HCT116 (cell line): ENCODE results near the gene ACOT7.

Experiments
- ATF3 ChIP-seq: IDR thresholded peaks from 2 replicates; pipeline ENCODE4 v1.6.1; 2012
- CEBPB ChIP-seq: IDR thresholded peaks from 2 replicates; pipeline ENCODE4 v1.6.1; 2012; ENCODE audit warnings: low read depth
- CTCF ChIP-seq, 3 experiments: fragments of 200-600 bp in 1 of 3; sonication (generic) in 1 of 3; IDR thresholded peaks in 2 of 3; conservative IDR thresholded peaks in 1 of 3; 2 replicates each; pipeline ENCODE4 v1.5.1; 2012 to 2017; ENCODE audit warnings: low read depth in 2 of 3, low read length in 2 of 3, antibody characterized with exemption in 1 of 3, borderline replicate concordance in 1 of 3, control low read depth in 1 of 3, mild to moderate bottlenecking in 1 of 3, mixed read lengths in 1 of 3, mixed run types in 1 of 3, moderate library complexity in 1 of 3; ENCODE audit not compliant: insufficient read depth in 1 of 3
- EZH2 ChIP-seq: fragments of 200-600 bp; sonication (generic); IDR thresholded peaks from 2 replicates; pipeline ENCODE4 v1.6.1; 2017; ENCODE audit warnings: antibody characterized with exemption, mixed run types
- EZH2phosphoT487 ChIP-seq: fragments of 200-600 bp; IDR thresholded peaks from 2 replicates; pipeline ENCODE4 v1.6.1; 2018; ENCODE audit warnings: antibody characterized with exemption, borderline replicate concordance
- MAX ChIP-seq: IDR thresholded peaks from 2 replicates; pipeline ENCODE4 v1.6.1; 2012
- POLR2A ChIP-seq: IDR thresholded peaks from 2 replicates; pipeline ENCODE4 v1.7.0; 2011; ENCODE audit warnings: borderline replicate concordance; ENCODE audit not compliant: insufficient read depth, insufficient read length; ENCODE audit errors: extremely low read depth
- POLR2AphosphoS5 ChIP-seq: IDR thresholded peaks from 2 replicates; pipeline ENCODE4 v1.6.1; 2011; ENCODE audit warnings: mild to moderate bottlenecking, low read depth, low read length, moderate library complexity
- RAD21 ChIP-seq: IDR thresholded peaks from 2 replicates; pipeline ENCODE4 v1.6.1; 2012; ENCODE audit warnings: low read depth, mild to moderate bottlenecking
- REST ChIP-seq: IDR thresholded peaks from 2 replicates; pipeline ENCODE4 v1.6.1; 2012; ENCODE audit warnings: low read depth
- SIN3A ChIP-seq: IDR thresholded peaks from 2 replicates; pipeline ENCODE4 v1.6.1; 2012; ENCODE audit warnings: low read depth
- YY1 ChIP-seq: IDR thresholded peaks from 2 replicates; pipeline ENCODE4 v1.6.1; 2011; ENCODE audit warnings: low read length, low read depth, moderate library complexity, mild to moderate bottlenecking; ENCODE audit not compliant: insufficient replicate concordance; ENCODE audit errors: extremely low read depth
- ZNF274 ChIP-seq: fragments of 200-500 bp; sonication (Bioruptor generic); IDR thresholded peaks from 2 replicates; pipeline ENCODE4 v1.6.1; 2014; ENCODE audit warnings: mild to moderate bottlenecking, low read depth, low read length, inconsistent platforms

- no peak for TF ChIP-seq EZH2
- TF ChIP-seq RAD21, result no peak
- TF ChIP-seq YY1, result no peak
- no peak for TF ChIP-seq CTCF (IDR thresholded peaks at IDR 0.05 in 2 of 3, conservative IDR thresholded peaks at IDR 0.05 in 1 of 3; ENCODE audit: borderline replicate concordance in 1 of 3, insufficient read depth in 1 of 3, low read depth in 2 of 3, low read length in 2 of 3)
- no peak for TF ChIP-seq EZH2phosphoT487
- TF ChIP-seq ATF3, result no peak
- TF ChIP-seq SIN3A, result no peak
- TF ChIP-seq POLR2A, result no peak
- TF ChIP-seq MAX, result no peak
- no peak for TF ChIP-seq POLR2AphosphoS5
- TF ChIP-seq REST, result no peak
- TF ChIP-seq CEBPB, result no peak
- no peak for TF ChIP-seq ZNF274
These were observed 125.8 kb downstream of the ACOT7 start for GRCh38 chr1:6267686-6268322.
